Mesendoderm (in vitro differentiated cells): ENCODE data around the gene RTBDN.

ENCODE experiments used
- DNase-seq: peaks from one replicate; pipeline ENCODE4 v3.0.0; 2013
- H2AK5ac ChIP-seq: 2 replicates; pipeline ENCODE4 v1.6.1; 2013; ENCODE audit warnings: low read length, inconsistent platforms
- H2BK120ac ChIP-seq: 2 replicates; pipeline ENCODE4 v1.6.1; 2013; ENCODE audit warnings: low read depth, mild to moderate bottlenecking, low read length, moderate library complexity, mixed read lengths
- H2BK15ac ChIP-seq: replicated peaks from 2 replicates; pipeline ENCODE4 v1.6.1; 2013; ENCODE audit warnings: low read depth, mild to moderate bottlenecking, moderate library complexity
- H2BK5ac ChIP-seq: 2 replicates; pipeline ENCODE4 v1.6.1; 2013; ENCODE audit warnings: low read length, inconsistent platforms
- H3K18ac ChIP-seq: 2 replicates; pipeline ENCODE4 v1.6.1; 2013; ENCODE audit warnings: mild to moderate bottlenecking, low read length, mixed read lengths
- H3K23ac ChIP-seq: one replicate; pipeline ENCODE4 v1.6.1; 2013; ENCODE audit warnings: low read length
- H3K27ac ChIP-seq: 2 replicates; pipeline ENCODE4 v1.5.1; 2013; ENCODE audit warnings: low read depth, mild to moderate bottlenecking, inconsistent platforms, low read length, moderate library complexity
- H3K27me3 ChIP-seq: 2 replicates; pipeline ENCODE4 v1.6.1; 2013; ENCODE audit warnings: low read length, control low read depth, mild to moderate bottlenecking, inconsistent platforms; ENCODE audit not compliant: insufficient read depth, poor library complexity
- H3K36me3 ChIP-seq: 2 replicates; pipeline ENCODE4 v1.6.1; 2013; ENCODE audit warnings: low read length, inconsistent platforms; ENCODE audit not compliant: control insufficient read depth, insufficient read depth
- H3K4ac ChIP-seq: one replicate; pipeline ENCODE4 v1.6.1; 2013; ENCODE audit warnings: low read depth, mild to moderate bottlenecking, low read length, moderate library complexity
- H3K4me1 ChIP-seq: 2 replicates; pipeline ENCODE4 v1.6.1; 2013; ENCODE audit warnings: low read depth, low read length, inconsistent platforms; ENCODE audit not compliant: control insufficient read depth
- H3K4me2 ChIP-seq: 2 replicates; pipeline ENCODE4 v1.6.1; 2013; ENCODE audit warnings: low read length
- H3K4me3 ChIP-seq: 2 replicates; pipeline ENCODE4 v1.5.1; 2013; ENCODE audit warnings: mild to moderate bottlenecking, low read length
- H3K56ac ChIP-seq: one replicate; pipeline ENCODE4 v1.6.1; 2013; ENCODE audit warnings: low read length
- H3K79me1 ChIP-seq: 2 replicates; pipeline ENCODE4 v1.6.1; 2013; ENCODE audit warnings: low read length, inconsistent platforms
- H3K79me2 ChIP-seq: 2 replicates; pipeline ENCODE4 v1.6.1; 2013; ENCODE audit warnings: mild to moderate bottlenecking, low read length; ENCODE audit not compliant: control insufficient read depth, insufficient read depth
- H3K9ac ChIP-seq: 2 replicates; pipeline ENCODE4 v1.6.1; 2013; ENCODE audit warnings: low read length, inconsistent platforms
- H4K5ac ChIP-seq: one replicate; pipeline ENCODE4 v1.6.1; 2013; ENCODE audit warnings: low read length
- H4K8ac ChIP-seq: one replicate; pipeline ENCODE4 v1.6.1; 2013; ENCODE audit warnings: low read depth, mild to moderate bottlenecking, control low read depth, low read length, moderate library complexity
- WGBS: extraction: QIAGEN DNeasy Blood & Tissue Kit; methylation state at CpG from one replicate; pipeline ENCODE4 v1.1.7; 2013; ENCODE audit warnings: low lambda C conversion rate, missing lambda C conversion rate; ENCODE audit not compliant: insufficient coverage; ENCODE audit errors: extremely low coverage; 5-methylcytosine and 5-hydroxymethylcytosine counted together

Gene RTBDN

GRCh38 chr19:12786952-12787351 is 47.4 kb downstream of the RTBDN start:
- Histone ChIP-seq H2BK120ac (no peak overlapping the region), H2BK5ac (no peak overlapping the region), H3K79me1 (no peaks in the 10 kb centered on the region), H4K8ac (no peak overlapping the region), H2BK15ac (no peak overlapping the region), H3K23ac (no peak overlapping the region), H3K4me3 (no peak overlapping the region), H3K4me2 (no peak overlapping the region), H3K56ac (no peak overlapping the region), H4K5ac (no peak overlapping the region), H3K27me3 (no peaks in the 10 kb centered on the region), H3K9ac (no peak overlapping the region), H3K27ac (no peak overlapping the region), H3K36me3 (no peaks in the 10 kb centered on the region), H2AK5ac (no peak overlapping the region), H3K4me1 (peaks cover 21% of the 10 kb centered on the region), H3K79me2 (no peaks in the 10 kb centered on the region), H3K4ac (no peak overlapping the region), H3K18ac (no peak overlapping the region)
- DNase-seq, result no peak
- no CpG with 5 or more reads among the region's 3 CpGs for WGBS

DNA sequence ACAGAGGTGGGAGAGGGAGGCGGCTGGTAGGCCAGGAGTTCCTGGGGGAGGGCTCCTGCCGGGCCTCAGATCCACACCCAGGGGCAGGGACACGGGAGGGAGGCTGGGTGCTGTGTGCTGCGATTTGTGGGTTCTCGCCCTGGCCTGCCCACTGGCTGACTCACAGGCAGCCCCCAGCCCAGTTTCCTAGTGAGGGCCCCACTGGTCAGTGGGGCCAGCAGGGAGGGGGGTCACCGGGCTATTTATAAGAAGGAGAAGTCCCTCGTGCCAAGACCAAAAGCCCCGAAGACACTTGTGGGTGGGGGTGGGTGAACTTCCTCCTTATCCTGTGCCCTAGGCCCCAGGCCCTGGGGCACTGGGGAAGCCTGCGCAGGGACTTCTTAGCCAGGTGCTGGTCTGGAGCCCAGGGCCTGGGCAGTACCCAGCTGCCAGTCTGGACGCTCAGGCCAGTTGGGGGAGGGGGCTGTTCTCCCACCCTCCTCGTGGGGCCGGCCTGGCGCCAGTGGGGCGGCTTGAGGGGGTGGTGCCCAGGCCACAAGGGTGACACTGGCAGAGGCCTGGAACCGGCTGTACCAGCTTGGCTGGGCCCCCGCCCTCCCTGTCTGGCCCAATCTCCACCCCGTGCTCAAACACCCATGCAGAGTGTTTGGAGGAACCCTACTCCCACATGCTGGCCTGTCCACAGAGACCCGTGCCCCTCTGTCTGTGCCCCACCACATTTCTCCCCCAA is 48.1 kb downstream of the RTBDN start:
- H2BK15ac ChIP-seq, result no peak overlapping the region
- no CpG with 5 or more reads among the region's 18 CpGs for WGBS
- H3K4me3 ChIP-seq, result no peak overlapping the region
- H3K79me1 ChIP-seq, result no peaks in the 10 kb centered on the region
- H3K4me2 ChIP-seq, result no peak overlapping the region
- peaks cover 21% of the 10 kb centered on the region for H3K4me1 ChIP-seq
- H2AK5ac ChIP-seq, result no peak overlapping the region
- no peak overlapping the region for H4K5ac ChIP-seq
- no peak overlapping the region for H3K23ac ChIP-seq
- H3K36me3 ChIP-seq, result no peaks in the 10 kb centered on the region
- H3K27me3 ChIP-seq, result no peaks in the 10 kb centered on the region
- H3K79me2 ChIP-seq, result no peaks in the 10 kb centered on the region
- no peak overlapping the region for H2BK120ac ChIP-seq
- peak overlapping the region; percentile 15 for H3K18ac ChIP-seq
- peak overlapping the region; percentile 36 for H3K56ac ChIP-seq
- H3K4ac ChIP-seq, result no peak overlapping the region
- no peak overlapping the region for H2BK5ac ChIP-seq
- no peak overlapping the region for H3K9ac ChIP-seq
- no peak for DNase-seq
- no peak overlapping the region for H3K27ac ChIP-seq
- no peak overlapping the region for H4K8ac ChIP-seq

DNA sequence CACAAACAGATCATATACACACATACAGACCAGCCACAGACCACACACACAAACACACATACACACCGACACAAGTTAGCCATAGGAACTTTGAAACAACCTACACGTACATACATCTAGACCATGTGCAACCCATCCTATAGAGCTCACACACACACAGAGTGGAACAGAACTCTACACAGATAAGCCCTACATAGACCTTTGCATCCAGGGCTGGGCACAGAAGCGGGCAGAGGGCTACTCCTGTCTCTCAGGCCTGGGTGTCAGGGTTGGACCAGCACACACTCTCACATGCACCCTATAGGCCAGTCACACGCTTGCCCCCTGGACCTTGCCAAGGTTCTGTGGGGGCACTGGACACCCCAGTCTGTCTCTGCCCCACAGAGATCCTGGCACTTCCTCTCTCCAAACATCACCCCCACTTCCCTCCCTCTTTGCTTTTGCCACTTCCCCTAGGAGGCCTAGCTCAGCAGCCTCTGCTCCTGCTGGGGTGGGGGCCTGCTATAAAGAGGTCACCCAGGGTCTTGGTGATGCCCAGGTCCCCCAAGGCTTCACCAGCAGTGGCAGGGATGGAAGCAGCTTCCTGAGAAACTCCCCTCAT is 48.8 kb downstream of the RTBDN start:
- Histone ChIP-seq H3K4me1 (peaks cover 15% of the 10 kb centered on the region), H3K18ac (no peak overlapping the region), H3K79me1 (no peaks in the 10 kb centered on the region), H2AK5ac (peak overlapping the region; percentile 78), H3K23ac (no peak overlapping the region), H3K27me3 (no peaks in the 10 kb centered on the region), H3K56ac (peak overlapping the region; percentile 67), H3K9ac (no peak overlapping the region), H4K8ac (no peak overlapping the region), H3K79me2 (no peaks in the 10 kb centered on the region), H2BK120ac (no peak overlapping the region), H3K36me3 (no peaks in the 10 kb centered on the region), H2BK5ac (no peak overlapping the region), H3K4me3 (no peak overlapping the region), H3K27ac (no peak overlapping the region), H3K4me2 (no peak overlapping the region), H4K5ac (no peak overlapping the region), H2BK15ac (no peak overlapping the region), H3K4ac (no peak overlapping the region)
- no CpG with 5 or more reads among the region's 4 CpGs for WGBS
- no peak for DNase-seq

- peak overlapping the region; percentile 67 for H3K56ac ChIP-seq
- no peaks in the 10 kb centered on the region for H3K27me3 ChIP-seq
- H3K4me3 ChIP-seq, result no peak overlapping the region
- H3K79me2 ChIP-seq, result no peaks in the 10 kb centered on the region
- H4K5ac ChIP-seq, result no peak overlapping the region
- no peak overlapping the region for H2BK15ac ChIP-seq
- no peak overlapping the region for H2BK120ac ChIP-seq
- H3K36me3 ChIP-seq, result no peaks in the 10 kb centered on the region
- no peaks in the 10 kb centered on the region for H3K79me1 ChIP-seq
- H3K4me2 ChIP-seq, result no peak overlapping the region
- H2AK5ac ChIP-seq, result peak overlapping the region; percentile 32
- no peak for DNase-seq
- no peak overlapping the region for H3K18ac ChIP-seq
- no peak overlapping the region for H3K9ac ChIP-seq
- H2BK5ac ChIP-seq, result peak overlapping the region; percentile 55
- H3K4ac ChIP-seq, result no peak overlapping the region
- H4K8ac ChIP-seq, result no peak overlapping the region
- no CpG with 5 or more reads among the region's 5 CpGs for WGBS
- H3K23ac ChIP-seq, result no peak overlapping the region
- H3K4me1 ChIP-seq, result peaks cover 13% of the 10 kb centered on the region
- no peak overlapping the region for H3K27ac ChIP-seq
Observed at GRCh38 chr19:12784871-12785430, 49.4 kb downstream of the RTBDN start.

- no peak overlapping the region for H2BK120ac ChIP-seq
- H3K18ac ChIP-seq, result no peak overlapping the region
- H4K8ac ChIP-seq, result no peak overlapping the region
- H4K5ac ChIP-seq, result no peak overlapping the region
- DNase-seq, result no peak
- H3K4me2 ChIP-seq, result no peak overlapping the region
- H3K23ac ChIP-seq, result no peak overlapping the region
- no peak overlapping the region for H3K9ac ChIP-seq
- H2BK15ac ChIP-seq, result no peak overlapping the region
- no peak overlapping the region for H3K27ac ChIP-seq
- no peaks in the 10 kb centered on the region for H3K36me3 ChIP-seq
- H2AK5ac ChIP-seq, result peak overlapping the region; percentile 82
- no peaks in the 10 kb centered on the region for H3K79me2 ChIP-seq
- no peaks in the 10 kb centered on the region for H3K79me1 ChIP-seq
- no peak overlapping the region for H3K4me3 ChIP-seq
- H3K56ac ChIP-seq, result peak overlapping the region; percentile 77
- H2BK5ac ChIP-seq, result peak overlapping the region; percentile 46
- WGBS, result no CpG with 5 or more reads among the region's 10 CpGs
- H3K27me3 ChIP-seq, result no peaks in the 10 kb centered on the region
- peaks cover 13% of the 10 kb centered on the region for H3K4me1 ChIP-seq
- no peak overlapping the region for H3K4ac ChIP-seq
Observed at GRCh38 chr19:12784394-12784870, 49.9 kb downstream of the RTBDN start.
